ENCODE results near the gene SUCLG2.
A peak's percentile ranks its signal among the peaks of the same experiment; 100 is the strongest.

The SUCLG2 gene

DNA sequence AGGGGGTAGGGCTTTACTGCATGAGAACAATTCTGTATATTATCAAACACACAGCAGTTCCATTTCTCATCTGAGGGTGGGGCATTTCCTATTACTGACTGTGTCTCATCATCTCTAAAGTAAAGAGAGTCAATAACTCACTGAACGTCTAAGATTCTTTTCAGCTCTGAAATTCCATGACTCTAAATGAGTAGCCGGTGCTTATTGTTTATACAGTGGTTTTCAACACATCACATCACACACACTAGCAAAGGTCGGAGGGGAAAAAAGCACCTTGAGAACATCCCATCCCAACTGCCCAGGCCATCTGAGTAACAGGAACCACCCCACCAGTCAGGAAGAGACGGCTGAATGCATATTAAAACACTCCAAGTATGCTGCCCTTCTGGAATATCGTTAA is 196.0 kb downstream of the SUCLG2 start:
- peak; percentile 86 for DNase-seq (ENCODE audit: low read depth)

DNA sequence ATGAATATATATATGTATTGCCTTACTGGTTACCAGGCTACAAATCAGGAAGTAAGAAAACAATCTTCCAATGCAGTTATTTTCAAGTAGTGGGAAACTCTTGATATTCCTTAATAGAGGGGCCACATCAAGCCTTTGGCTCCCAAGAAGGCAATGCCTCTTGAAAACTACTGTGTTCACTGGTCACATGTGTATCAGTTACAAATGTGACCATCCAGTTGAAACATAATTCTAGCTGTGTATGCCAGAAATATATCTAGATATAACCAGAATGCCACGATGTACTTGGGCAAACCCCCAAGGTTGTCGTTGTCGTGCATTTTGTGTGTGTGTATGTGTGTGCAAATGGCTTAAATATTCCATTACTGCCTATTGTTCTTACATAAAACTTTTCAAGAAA is 200.8 kb downstream of the SUCLG2 start:
- no peak for DNase-seq (ENCODE audit: low read depth)

- DNase-seq (ENCODE audit: low read depth) = no peak
Observed at GRCh38 chr3:67450153-67450552, 204.3 kb downstream of the SUCLG2 start.

GRCh38 chr3:67447393-67447792 is 207.0 kb downstream of the SUCLG2 start:
- no peak for DNase-seq (ENCODE audit: low read depth)

DNA sequence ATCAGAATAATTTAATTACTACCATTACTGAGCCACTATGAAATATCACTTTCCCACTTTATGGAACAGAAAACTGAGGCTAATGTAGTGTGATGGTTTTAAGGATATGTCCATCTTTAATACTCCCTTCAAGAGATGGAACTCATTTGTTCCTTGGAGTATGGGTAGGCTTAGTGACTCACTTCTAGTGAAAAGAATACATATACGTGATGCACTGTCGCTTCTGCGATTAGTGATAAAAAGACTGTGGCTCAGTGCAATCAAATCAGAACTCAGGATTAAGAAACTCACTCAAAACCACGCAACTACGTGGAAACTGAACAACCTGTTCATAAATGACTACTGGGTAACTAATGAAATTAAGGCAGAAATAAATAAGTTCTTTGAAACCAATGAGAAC is 216.6 kb downstream of the SUCLG2 start:
- DNase-seq (ENCODE audit: low read depth) = no peak

DNA sequence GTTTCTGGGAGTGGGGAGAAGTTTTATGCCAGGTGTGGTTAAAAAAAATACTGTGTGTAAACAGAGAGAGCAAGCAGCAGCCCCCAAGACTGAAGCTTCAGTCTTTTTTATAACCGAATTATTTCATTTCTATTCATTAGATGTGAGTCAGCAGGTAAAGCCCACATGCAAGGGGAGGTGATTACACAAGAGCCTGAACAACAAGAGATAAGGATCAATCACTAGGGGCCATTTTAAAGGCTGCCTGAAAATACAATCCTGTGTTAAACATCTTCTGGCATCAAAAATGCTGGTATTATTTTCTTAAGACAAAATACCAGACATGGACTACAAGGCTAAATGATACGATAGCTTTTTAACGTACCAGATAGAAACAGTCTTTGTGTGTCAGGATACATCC is 217.3 kb downstream of the SUCLG2 start:
- DNase-seq (ENCODE audit: low read depth) = peak; percentile 60

DNA sequence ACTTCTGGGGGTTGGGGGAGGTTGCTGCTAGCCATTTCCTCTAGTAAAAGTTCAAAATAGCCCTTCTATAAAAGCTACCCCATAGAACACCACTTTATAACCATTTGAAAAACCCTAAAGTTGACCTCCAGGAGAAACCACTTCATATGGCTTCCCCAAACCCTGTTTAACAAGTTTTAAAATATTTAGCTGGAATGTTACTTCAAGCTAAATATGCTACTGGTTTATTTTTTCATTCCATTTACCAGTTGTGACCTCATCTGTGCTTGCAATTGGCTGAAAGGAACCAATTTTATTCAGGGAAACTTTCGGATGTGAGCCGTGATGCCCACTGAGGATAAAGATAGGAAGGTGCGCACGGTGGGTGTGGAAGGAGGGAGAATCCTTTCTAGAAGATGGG is 221.3 kb downstream of the SUCLG2 start:
- DNase-seq (ENCODE audit: low read depth) = no peak

- no peak for DNase-seq (ENCODE audit: low read depth)
Observed at GRCh38 chr3:67431887-67432286, 222.5 kb downstream of the SUCLG2 start.

GRCh38 chr3:67423722-67424121 is 230.7 kb downstream of the SUCLG2 start:
- DNase-seq (ENCODE audit: low read depth) = no peak

GRCh38 chr3:67421912-67422311 is 232.5 kb downstream of the SUCLG2 start:
- DNase-seq (ENCODE audit: low read depth) = no peak

DNA sequence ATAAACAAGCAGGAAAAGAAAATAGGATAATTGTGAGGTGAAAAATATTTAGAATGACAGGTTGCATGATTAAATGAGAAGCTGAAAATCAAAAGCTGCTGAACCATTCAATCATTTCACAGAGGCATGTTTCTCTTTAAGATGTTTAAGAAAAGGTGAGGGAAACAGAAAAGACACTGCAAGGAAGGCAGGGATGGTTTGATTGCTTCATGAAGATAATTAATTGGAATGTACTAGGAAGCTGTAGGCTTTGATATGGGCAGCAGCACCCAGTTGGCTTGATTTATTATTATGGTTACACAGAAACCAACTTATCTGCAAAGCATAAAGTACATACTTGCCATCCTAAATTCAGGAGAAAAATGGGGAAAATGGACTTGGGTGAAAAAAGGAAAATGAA is 234.6 kb downstream of the SUCLG2 start:
- no peak for DNase-seq (ENCODE audit: low read depth)

DNA sequence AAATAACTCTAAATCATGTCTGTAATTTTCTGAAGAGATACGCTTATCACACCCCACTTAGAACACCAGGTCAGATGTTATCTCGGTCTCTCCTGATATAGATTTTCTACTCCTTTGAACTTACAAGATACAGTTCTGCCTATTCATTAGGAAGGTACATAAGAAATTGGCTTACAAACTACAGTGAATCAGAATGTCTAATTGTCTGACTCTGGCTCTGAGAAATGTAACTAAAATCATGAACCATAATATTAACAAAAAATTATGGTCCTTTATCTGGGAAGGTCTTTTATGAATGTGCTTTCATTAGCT is 235.2 kb downstream of the SUCLG2 start:
- DNase-seq (ENCODE audit: low read depth) = no peak

DNA sequence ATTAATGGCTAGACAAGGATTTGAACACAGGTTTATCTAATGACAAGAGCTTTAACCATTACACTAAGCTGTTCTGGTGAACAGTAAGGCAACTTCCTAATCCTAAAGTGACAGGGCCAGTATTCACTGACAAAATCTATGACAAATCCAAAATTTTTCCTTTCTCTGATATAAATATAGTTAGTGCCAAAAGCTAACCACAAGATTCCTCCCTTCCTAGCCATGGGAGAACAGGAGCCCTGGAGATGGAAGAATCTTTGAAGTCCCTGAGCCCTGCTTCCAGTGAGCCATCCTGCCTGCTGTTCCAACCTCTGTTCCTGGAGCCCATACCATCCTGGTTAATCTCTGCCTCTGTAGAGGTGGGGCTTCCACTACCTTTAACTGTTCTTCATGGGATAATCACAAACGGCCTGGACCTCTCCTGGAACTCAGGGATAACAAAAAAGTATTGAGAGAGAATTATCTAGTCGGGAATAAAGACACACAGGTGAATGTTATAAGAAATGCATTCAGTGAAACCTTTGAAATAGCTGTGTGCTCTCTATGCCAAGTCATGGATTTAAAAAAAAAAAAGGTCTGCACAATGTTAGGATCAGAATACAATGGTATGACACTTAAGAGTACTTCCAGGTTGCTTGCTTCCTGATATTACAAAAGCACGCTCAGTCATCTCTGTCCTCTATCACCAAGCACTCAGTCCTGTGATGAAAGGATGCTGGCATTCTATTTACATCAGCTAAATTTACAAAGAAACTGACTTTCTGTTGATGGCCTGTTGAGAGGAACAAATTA is 235.8 kb downstream of the SUCLG2 start:
- DNase-seq (ENCODE audit: low read depth) = peak; percentile 1

DNA sequence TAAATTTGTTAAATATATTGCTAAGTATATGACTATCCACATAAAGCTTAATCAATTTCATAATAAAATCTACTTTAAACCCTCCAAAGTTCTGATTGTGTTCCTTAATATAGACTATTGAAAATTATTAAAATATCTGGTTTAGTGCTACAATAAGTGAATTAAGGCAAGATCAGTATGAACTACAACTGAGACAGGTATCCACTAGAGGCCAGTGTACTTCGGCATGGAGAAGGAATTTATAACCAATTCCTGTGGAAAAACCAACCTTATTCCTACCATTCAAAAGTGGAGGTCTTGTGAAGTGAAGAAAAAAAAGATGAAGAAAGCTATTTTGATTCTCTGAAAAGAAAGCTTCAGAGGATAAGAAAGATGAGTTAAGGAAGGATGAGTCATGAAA is 237.7 kb downstream of the SUCLG2 start:
- DNase-seq (ENCODE audit: low read depth) = peak; percentile 7

DNA sequence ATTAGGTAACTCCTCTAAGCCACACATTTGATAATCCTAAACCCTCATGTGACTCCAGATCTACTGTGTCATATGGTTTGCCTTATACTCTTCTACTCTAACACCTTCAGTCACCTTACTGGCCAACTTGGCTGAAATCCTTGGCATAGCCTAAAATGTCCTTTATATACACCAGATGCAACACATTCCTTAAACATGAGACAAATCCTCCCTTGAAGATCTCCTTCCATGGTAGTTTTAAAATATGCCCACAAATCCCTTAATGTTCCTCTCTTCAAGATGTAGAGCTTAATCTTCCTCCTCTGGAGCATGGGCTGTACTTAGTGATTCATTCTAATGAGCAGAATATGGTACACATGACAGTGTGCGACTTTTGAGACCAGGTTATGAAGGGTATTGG is 238.9 kb downstream of the SUCLG2 start:
- peak; percentile 11 for DNase-seq (ENCODE audit: low read depth)

DNA sequence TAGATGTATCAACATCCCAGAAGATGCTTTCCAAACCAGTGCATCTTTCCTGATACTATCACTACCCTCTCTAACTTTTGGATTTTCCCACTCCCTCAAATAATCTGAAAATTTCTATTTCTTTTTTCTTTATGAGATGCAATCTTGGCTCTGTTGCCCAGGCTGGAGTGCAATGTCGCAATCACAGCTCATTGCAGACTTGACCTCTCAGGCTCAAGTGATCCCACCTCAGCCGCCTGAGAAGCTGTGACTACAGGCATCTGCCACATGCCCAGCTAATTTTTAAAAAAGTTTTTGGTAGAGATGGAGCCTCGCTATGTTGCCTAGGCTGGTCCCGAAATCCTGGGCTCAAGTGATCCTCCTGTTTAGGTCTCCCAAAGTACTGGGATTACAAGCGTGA is 239.7 kb downstream of the SUCLG2 start:
- DNase-seq (ENCODE audit: low read depth) = no peak

- DNase-seq (ENCODE audit: low read depth) = no peak
Observed at GRCh38 chr3:67405193-67405592, 249.2 kb downstream of the SUCLG2 start.

- no peak for DNase-seq (ENCODE audit: low read depth)
Observed at GRCh38 chr3:67402873-67403272, 251.5 kb downstream of the SUCLG2 start.

DNA sequence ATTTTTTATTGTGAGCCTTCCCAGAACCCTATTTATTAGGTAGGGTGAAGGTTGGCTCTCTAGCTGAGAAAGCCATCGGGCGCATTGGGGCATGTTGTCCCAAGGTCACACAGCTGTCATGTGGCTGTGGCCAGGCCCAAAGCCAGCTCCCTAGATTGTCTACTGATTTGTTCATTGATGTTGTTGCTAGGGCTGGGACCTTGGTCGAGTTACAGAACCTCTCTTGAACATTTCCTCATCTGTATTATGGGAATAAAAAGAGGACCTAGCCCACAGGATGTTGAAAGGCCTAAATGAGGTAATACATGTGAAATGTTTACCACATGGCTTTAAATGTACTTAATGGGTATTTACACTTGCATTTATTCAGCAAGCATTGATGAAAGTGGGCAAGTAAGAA is 252.5 kb downstream of the SUCLG2 start:
- no peak for DNase-seq (ENCODE audit: low read depth)

DNA sequence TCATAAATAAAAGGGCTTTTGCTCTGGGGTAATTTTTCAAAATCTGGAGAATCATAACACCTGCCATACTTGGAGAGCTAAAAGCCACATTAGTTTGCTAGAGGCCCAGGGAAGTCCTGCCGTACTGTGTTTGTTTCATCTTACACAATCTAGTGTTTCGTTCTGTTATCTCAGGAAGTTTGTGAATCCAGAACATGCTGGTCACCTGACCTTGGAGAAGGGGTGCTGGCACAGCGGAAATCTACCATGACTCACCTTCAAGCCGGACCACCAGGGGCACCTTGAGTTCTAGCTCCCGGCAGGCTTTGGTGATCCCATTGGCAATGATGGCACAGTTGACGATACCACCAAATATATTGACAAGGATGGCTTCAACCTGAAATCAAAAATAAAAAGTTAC is 253.9 kb downstream of the SUCLG2 start:
- no peak for DNase-seq (ENCODE audit: low read depth)

DNA sequence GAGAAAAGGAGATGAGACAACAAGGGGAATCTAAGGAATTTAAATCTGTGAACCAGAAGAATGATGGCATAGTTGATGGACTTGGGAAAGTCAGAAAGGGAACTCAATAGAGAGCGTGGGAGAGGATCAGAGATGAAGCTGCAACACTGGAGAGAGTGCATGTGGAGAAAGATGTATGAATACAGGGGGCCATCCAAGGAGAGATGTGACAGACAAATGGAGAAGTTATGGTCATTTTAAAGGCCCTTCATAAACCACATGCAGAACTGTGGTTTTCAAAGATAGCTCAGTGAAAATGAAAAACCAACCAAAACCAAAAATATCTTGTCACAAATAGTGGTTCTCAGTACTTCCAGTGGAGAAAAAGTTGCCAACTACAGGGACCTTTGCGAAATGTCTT is 265.2 kb downstream of the SUCLG2 start:
- no peak for DNase-seq (ENCODE audit: low read depth)

GRCh38 chr3:67388738-67389137 is 265.7 kb downstream of the SUCLG2 start:
- no peak for DNase-seq (ENCODE audit: low read depth)

- DNase-seq (ENCODE audit: low read depth) = no peak
Observed at GRCh38 chr3:67386451-67386850, 268.0 kb downstream of the SUCLG2 start.

DNA sequence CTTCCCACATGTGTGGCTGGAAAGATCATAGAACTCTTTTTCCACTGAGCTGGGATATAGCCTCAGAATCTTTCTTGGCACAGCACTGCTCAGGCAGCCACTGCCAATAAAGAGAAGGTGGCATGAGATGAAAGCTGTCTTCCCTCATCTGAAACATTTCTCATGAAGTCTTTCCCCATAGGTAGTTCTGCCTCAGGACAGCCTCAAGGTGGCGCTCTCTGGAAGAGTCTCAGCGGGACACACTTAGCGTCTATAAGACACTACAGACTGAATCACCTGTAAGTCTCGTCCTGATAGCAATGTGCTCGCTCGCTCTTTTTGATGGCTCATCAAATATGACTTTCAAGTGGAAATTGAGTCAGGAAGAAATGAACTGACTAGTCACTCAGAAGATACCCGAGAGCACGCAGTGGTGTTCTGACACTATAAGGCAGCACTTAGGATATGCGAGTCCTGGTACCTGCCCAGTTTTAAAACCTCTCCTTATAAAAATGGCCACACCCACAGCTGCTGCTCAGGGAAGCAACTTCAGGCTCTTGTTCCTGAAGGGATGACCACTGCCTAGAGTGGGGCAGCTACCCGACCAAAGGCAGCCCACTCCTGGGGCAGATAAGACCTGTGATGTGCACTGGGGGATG is 269.5 kb downstream of the SUCLG2 start:
- peak; percentile 62 for DNase-seq (ENCODE audit: low read depth)
